GM12878 (cell line): ENCODE measurements around the gene S100B. TPM values are rescaled to one million over a fixed set of nuclear protein-coding genes. Genes with fewer than 3 reads are reported as not detected.

Experiments
- ATAC-seq: fragments of 200-7000 bp; cut with Tn5 transposase; 3 replicates; pipeline ENCODE4 v1.9.1; 2020; ENCODE audit warnings: mild to moderate bottlenecking, moderate library complexity
- BruUV-seq: library from RNA; stranded (reverse); fragments of 400-500 nt; replicated peaks from 2 replicates; lab custom pipeline; 2021; lab: Mats Ljungman, UMichigan
- CTCF ChIA-PET: fragments of 300-600 bp; sonication (Branson Sonifier 250); formaldehyde crosslinking; extraction: SDS; loops from one replicate; lab custom pipeline; 2021; ENCODE audit warnings: inconsistent platforms; lab: Yijun Ruan, JAX
- POLR2A ChIA-PET: fragments of 350-600 bp; formaldehyde crosslinking; extraction: SDS; loops from one replicate; lab custom pipeline; 2021; ENCODE audit warnings: inconsistent platforms; lab: Charles Lee
- RAD21 ChIA-PET: fragments of 300-600 bp; sonication (Branson Sonifier 250); formaldehyde crosslinking; loops from one replicate; lab custom pipeline; 2023; ENCODE audit warnings: antibody characterized with exemption; ENCODE audit not compliant: unreplicated experiment; lab: Charles Lee
- SMC1A ChIA-PET: fragments of 300-600 bp; sonication (Branson Sonifier 250); formaldehyde crosslinking; loops from one replicate; lab custom pipeline; 2023; ENCODE audit not compliant: unreplicated experiment, uncharacterized antibody; lab: Charles Lee
- DNase-seq: peaks from one replicate; pipeline ENCODE4 v3.0.0-alpha.2; 2011; ENCODE audit warnings: low read depth, low spot score
- FAIRE-seq: peaks from 3 replicates; lab custom pipeline; 2011; peaks lifted over from hg19 to GRCh38; lab: Jason Lieb, UNC
- H2AFZ ChIP-seq: 2 replicates; pipeline ENCODE4 v1.6.0; 2011; ENCODE audit warnings: low read depth, low read length, control low read depth; ENCODE audit not compliant: control insufficient read depth
- H3K27ac ChIP-seq: 2 replicates; pipeline ENCODE4 v1.5.1; 2011; ENCODE audit warnings: control low read depth; ENCODE audit not compliant: control insufficient read depth, insufficient read depth
- H3K27me3 ChIP-seq, 2 experiments: replicated peaks in 1 of 2; 2 replicates each; pipeline versions ENCODE4 v1.6.0 to v1.6.1; 2011; ENCODE audit warnings: low read length in 1 of 2; ENCODE audit not compliant: control insufficient read depth in 2 of 2, insufficient read depth in 2 of 2
- H3K36me3 ChIP-seq, 2 experiments: 2 replicates each; pipeline ENCODE4 v1.5.1; 2011; ENCODE audit warnings: low read length in 1 of 2; ENCODE audit not compliant: control insufficient read depth in 2 of 2, insufficient read depth in 2 of 2
- H3K4me1 ChIP-seq: 2 replicates; pipeline ENCODE4 v1.6.1; 2011; ENCODE audit warnings: mild to moderate bottlenecking, low read length, moderate library complexity, mixed read lengths; ENCODE audit not compliant: control insufficient read depth, insufficient read depth
- H3K4me2 ChIP-seq: 2 replicates; pipeline ENCODE4 v1.6.0; 2011; ENCODE audit warnings: control low read depth; ENCODE audit not compliant: control insufficient read depth, insufficient read depth
- H3K4me3 ChIP-seq: fragments of 200-600 bp; sonication (generic); 2 replicates; pipeline ENCODE4 v1.5.1; 2016
- H3K79me2 ChIP-seq: 2 replicates; pipeline ENCODE4 v1.6.0; 2011; ENCODE audit warnings: low read length; ENCODE audit not compliant: control insufficient read depth, insufficient read depth
- H3K9ac ChIP-seq: 2 replicates; pipeline ENCODE4 v1.8.0; 2011; ENCODE audit warnings: low read length, control low read depth, mixed read lengths; ENCODE audit not compliant: control insufficient read depth, insufficient read depth
- H3K9me3 ChIP-seq: replicated peaks from 3 replicates; pipeline ENCODE4 v1.5.1; 2011; ENCODE audit warnings: mild to moderate bottlenecking, low read length; ENCODE audit not compliant: control insufficient read depth, insufficient read depth
- H4K20me1 ChIP-seq: 2 replicates; pipeline ENCODE4 v1.6.0; 2011; ENCODE audit not compliant: control insufficient read depth, insufficient read depth
- CREB1 ChIP-seq: IDR thresholded peaks from 2 replicates; pipeline ENCODE4 v1.6.1; 2012; ENCODE audit warnings: low read depth, mild to moderate bottlenecking, inconsistent platforms
- FOXM1 ChIP-seq: IDR thresholded peaks from 2 replicates; pipeline ENCODE4 v1.6.1; 2012; ENCODE audit warnings: low read depth, mild to moderate bottlenecking, inconsistent platforms, low read length, moderate library complexity
- HDAC6 ChIP-seq: fragments of 200-600 bp; sonication (generic); IDR thresholded peaks from one replicate; pipeline ENCODE4 v1.8.0; 2017; ENCODE audit warnings: antibody characterized with exemption; ENCODE audit not compliant: unreplicated experiment
- IKZF2 ChIP-seq, 2 experiments: fragments of 450-650 bp; IDR thresholded peaks; 2 replicates each; pipeline ENCODE4 v1.6.1; 2017; ENCODE audit warnings: mild to moderate bottlenecking in 2 of 2, moderate library complexity in 2 of 2
- LARP7 ChIP-seq: fragments of 450-650 bp; IDR thresholded peaks from 2 replicates; pipeline ENCODE4 v1.6.1; 2017; ENCODE audit warnings: mild to moderate bottlenecking
- MEF2A ChIP-seq: IDR thresholded peaks from 2 replicates; pipeline ENCODE4 v1.6.1; 2011; ENCODE audit warnings: low read depth, mild to moderate bottlenecking, low read length, moderate library complexity; ENCODE audit not compliant: insufficient read depth
- PAX8 ChIP-seq: fragments of 450-650 bp; IDR thresholded peaks from 2 replicates; pipeline ENCODE4 v1.6.1; 2017; ENCODE audit warnings: mild to moderate bottlenecking, moderate library complexity
- STAT1 ChIP-seq: fragments of 450-650 bp; conservative IDR thresholded peaks from 2 replicates; pipeline ENCODE4 v1.6.1; 2014; ENCODE audit warnings: antibody characterized with exemption, mild to moderate bottlenecking
- WGBS: methylation state at CpG from one replicate; pipeline ENCODE4 v1.1.6; 2016; ENCODE audit warnings: low lambda C conversion rate; ENCODE audit not compliant: insufficient replicate concordance, insufficient coverage; ENCODE audit errors: missing lambda C conversion rate; 5-methylcytosine and 5-hydroxymethylcytosine counted together
- in situ Hi-C: fragments of 300-500 bp; cut with MboI; formaldehyde crosslinking; loops from 9 replicates; pipeline ENCODE4 v1.14.3; 2018; ENCODE audit warnings: mixed read lengths
- intact Hi-C: fragments of 100-400 bp; cut with micrococcal nuclease; formaldehyde crosslinking; loops from one replicate; pipeline ENCODE4 v1.14.2; 2022; ENCODE audit not compliant: unreplicated experiment
- polyA plus RNA-seq, 11 experiments: library from polyadenylated mRNA; depleted of rRNA in 4 of 11; unstranded in 6 of 11; stranded (reverse) in 5 of 11; fragments of >200 nt; fragmentation: Nextera tagmentation in 4 of 11; fragmentation: Illumina TruSeq in 1 of 11; extraction: Ambion mirVana in 4 of 11; extraction: Trizol in 1 of 11; gene quantifications; 1 replicate in 1 of 11; 2 replicates in 10 of 11; pipeline versions ENCODE4 v1.2.1 to v1.2.3, GENCODE V29; 2011 to 2016; ENCODE audit warnings: inconsistent platforms in 2 of 11, missing spikeins in 2 of 11, low read depth in 1 of 11
- total RNA-seq, 4 experiments: library from RNA; depleted of rRNA in 3 of 4; stranded (reverse); fragments of >200 nt in 3 of 4; fragmentation: Illumina TruSeq in 1 of 4; extraction: Trizol in 1 of 4; gene quantifications; 2 replicates each; pipeline versions ENCODE4 v1.2.1 to v1.2.3, GENCODE V29; 2013 to 2021
- TF ChIP-seq, protein P1 (sequence below): fragments of 450-650 bp; IDR thresholded peaks from 2 replicates; pipeline ENCODE4 v1.6.1; 2016; ENCODE audit warnings: mild to moderate bottlenecking
- TF ChIP-seq, protein P2 (sequence below): fragments of 450-650 bp; IDR thresholded peaks from 2 replicates; pipeline ENCODE4 v1.6.1; 2017; ENCODE audit warnings: mild to moderate bottlenecking, moderate library complexity
- TF ChIP-seq, protein P3 (sequence below): fragments of 450-650 bp; IDR thresholded peaks from 2 replicates; pipeline ENCODE4 v1.6.1; 2017; ENCODE audit warnings: mild to moderate bottlenecking, moderate library complexity
- TF ChIP-seq, protein P4 (sequence below): fragments of 450-650 bp; IDR thresholded peaks from 2 replicates; pipeline ENCODE4 v1.6.1; 2017; ENCODE audit warnings: low read depth, mild to moderate bottlenecking, moderate library complexity

Gene S100B
- total and polyA plus RNA-seq, 10 of the 15 experiments (the other 5 are each of a cell fraction or from before 2014, with no cell fraction given), result 0.11 to 0.22 TPM; not detected in 8

DNA sequence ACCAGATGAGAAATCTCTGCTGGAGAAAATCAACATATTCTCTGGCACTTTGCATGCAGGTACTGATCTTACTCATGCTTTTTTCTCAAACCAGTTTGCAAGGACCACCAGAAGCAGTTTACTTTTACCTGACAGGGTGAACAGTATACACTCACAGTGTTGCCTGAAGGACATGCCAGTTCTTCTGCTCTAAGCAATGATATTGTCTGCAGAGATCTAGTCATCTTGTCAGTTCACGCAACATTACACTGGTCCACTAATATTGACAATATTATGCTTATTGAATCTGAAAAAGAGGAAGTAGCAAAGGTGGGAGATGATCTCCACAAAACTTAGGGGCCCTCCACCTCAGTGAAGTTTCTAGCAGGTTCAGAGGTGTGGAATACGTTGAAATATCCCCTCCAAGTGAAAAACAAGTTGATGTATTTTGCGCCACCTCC, 3.8 kb upstream of the S100B start:
- in situ Hi-C loops, result no loop called here
- ChIA-PET SMC1A (interaction anchor here (0.8 to 2.5 kb wide), 11 partner anchors 8 to 465 kb away, joined by 3 to 20 read pairs (median 4); partner anchors contain the start of gene DIP2A), POLR2A (interaction anchor here (0.8 to 2.5 kb wide), 2 partner anchors 11 to 27 kb away, joined by 3 to 15 read pairs; partner anchors contain the start of gene PRMT2), RAD21 (interaction anchor here (0.9 to 2.2 kb wide), 8 partner anchors 14 to 465 kb away, joined by 3 to 9 read pairs (median 5); partner anchors contain the start of gene PRMT2), CTCF (interaction anchor here (0.5 to 1.5 kb wide), 4 partner anchors 20 to 151 kb away, joined by 3 to 4 read pairs (median 3); no protein-coding TSS in a partner anchor)
- peak; percentile 66 for FAIRE-seq
- Histone ChIP-seq H2AFZ (peak overlapping the region; percentile 47), H3K4me2 (peak overlapping the region; percentile 93), H3K36me3 (no peaks in the 10 kb centered on the region), H3K9me3 (no peaks in the 10 kb centered on the region; the same call in 1 of the 3 replicates), H3K4me1 (peaks cover 49% of the 10 kb centered on the region), H3K4me3 (peak overlapping the region; percentile 62; the same call in 1 of the 2 replicates), H3K79me2 (no peaks in the 10 kb centered on the region), H3K27ac (peak overlapping the region; percentile 85), H3K27me3 (no peaks in the 10 kb centered on the region), H3K9ac (peak overlapping the region; percentile 44; the same call in 1 of the 2 replicates), H4K20me1 (no peaks in the 10 kb centered on the region)
- BruUV-seq, result no TSS peak
- peak; percentile 51 for DNase-seq
- ATAC-seq, result peak; percentile 76
- intact Hi-C loops, result no loop called here
- whole genome bisulfite sequencing, result 2% methylated on average over 3 of the region's 3 CpGs
- TF ChIP-seq FOXM1 (no peak; the same call in 1 of the 2 replicates), IKZF2 (IDR thresholded peaks at IDR 0.05) (peak; percentile 43 to 46; a peak in 3 of 4 replicates), LARP7 (no peak), PAX8 (no peak), HDAC6 (no peak), MEF2A (no peak), STAT1 (no peak), CREB1 (no peak)
- TF ChIP-seq, protein P1, sequence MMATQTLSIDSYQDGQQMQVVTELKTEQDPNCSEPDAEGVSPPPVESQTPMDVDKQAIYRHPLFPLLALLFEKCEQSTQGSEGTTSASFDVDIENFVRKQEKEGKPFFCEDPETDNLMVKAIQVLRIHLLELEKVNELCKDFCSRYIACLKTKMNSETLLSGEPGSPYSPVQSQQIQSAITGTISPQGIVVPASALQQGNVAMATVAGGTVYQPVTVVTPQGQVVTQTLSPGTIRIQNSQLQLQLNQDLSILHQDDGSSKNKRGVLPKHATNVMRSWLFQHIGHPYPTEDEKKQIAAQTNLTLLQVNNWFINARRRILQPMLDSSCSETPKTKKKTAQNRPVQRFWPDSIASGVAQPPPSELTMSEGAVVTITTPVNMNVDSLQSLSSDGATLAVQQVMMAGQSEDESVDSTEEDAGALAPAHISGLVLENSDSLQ, result peak; percentile 37; the same call in 1 of the 2 replicates
- TF ChIP-seq, protein P2, sequence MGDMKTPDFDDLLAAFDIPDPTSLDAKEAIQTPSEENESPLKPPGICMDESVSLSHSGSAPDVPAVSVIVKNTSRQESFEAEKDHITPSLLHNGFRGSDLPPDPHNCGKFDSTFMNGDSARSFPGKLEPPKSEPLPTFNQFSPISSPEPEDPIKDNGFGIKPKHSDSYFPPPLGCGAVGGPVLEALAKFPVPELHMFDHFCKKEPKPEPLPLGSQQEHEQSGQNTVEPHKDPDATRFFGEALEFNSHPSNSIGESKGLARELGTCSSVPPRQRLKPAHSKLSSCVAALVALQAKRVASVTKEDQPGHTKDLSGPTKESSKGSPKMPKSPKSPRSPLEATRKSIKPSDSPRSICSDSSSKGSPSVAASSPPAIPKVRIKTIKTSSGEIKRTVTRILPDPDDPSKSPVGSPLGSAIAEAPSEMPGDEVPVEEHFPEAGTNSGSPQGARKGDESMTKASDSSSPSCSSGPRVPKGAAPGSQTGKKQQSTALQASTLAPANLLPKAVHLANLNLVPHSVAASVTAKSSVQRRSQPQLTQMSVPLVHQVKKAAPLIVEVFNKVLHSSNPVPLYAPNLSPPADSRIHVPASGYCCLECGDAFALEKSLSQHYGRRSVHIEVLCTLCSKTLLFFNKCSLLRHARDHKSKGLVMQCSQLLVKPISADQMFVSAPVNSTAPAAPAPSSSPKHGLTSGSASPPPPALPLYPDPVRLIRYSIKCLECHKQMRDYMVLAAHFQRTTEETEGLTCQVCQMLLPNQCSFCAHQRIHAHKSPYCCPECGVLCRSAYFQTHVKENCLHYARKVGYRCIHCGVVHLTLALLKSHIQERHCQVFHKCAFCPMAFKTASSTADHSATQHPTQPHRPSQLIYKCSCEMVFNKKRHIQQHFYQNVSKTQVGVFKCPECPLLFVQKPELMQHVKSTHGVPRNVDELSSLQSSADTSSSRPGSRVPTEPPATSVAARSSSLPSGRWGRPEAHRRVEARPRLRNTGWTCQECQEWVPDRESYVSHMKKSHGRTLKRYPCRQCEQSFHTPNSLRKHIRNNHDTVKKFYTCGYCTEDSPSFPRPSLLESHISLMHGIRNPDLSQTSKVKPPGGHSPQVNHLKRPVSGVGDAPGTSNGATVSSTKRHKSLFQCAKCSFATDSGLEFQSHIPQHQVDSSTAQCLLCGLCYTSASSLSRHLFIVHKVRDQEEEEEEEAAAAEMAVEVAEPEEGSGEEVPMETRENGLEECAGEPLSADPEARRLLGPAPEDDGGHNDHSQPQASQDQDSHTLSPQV, result no peak
- TF ChIP-seq, protein P3, sequence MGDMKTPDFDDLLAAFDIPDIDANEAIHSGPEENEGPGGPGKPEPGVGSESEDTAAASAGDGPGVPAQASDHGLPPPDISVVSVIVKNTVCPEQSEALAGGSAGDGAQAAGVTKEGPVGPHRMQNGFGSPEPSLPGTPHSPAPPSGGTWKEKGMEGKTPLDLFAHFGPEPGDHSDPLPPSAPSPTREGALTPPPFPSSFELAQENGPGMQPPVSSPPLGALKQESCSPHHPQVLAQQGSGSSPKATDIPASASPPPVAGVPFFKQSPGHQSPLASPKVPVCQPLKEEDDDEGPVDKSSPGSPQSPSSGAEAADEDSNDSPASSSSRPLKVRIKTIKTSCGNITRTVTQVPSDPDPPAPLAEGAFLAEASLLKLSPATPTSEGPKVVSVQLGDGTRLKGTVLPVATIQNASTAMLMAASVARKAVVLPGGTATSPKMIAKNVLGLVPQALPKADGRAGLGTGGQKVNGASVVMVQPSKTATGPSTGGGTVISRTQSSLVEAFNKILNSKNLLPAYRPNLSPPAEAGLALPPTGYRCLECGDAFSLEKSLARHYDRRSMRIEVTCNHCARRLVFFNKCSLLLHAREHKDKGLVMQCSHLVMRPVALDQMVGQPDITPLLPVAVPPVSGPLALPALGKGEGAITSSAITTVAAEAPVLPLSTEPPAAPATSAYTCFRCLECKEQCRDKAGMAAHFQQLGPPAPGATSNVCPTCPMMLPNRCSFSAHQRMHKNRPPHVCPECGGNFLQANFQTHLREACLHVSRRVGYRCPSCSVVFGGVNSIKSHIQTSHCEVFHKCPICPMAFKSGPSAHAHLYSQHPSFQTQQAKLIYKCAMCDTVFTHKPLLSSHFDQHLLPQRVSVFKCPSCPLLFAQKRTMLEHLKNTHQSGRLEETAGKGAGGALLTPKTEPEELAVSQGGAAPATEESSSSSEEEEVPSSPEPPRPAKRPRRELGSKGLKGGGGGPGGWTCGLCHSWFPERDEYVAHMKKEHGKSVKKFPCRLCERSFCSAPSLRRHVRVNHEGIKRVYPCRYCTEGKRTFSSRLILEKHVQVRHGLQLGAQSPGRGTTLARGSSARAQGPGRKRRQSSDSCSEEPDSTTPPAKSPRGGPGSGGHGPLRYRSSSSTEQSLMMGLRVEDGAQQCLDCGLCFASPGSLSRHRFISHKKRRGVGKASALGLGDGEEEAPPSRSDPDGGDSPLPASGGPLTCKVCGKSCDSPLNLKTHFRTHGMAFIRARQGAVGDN, result no peak
- TF ChIP-seq, protein P4, sequence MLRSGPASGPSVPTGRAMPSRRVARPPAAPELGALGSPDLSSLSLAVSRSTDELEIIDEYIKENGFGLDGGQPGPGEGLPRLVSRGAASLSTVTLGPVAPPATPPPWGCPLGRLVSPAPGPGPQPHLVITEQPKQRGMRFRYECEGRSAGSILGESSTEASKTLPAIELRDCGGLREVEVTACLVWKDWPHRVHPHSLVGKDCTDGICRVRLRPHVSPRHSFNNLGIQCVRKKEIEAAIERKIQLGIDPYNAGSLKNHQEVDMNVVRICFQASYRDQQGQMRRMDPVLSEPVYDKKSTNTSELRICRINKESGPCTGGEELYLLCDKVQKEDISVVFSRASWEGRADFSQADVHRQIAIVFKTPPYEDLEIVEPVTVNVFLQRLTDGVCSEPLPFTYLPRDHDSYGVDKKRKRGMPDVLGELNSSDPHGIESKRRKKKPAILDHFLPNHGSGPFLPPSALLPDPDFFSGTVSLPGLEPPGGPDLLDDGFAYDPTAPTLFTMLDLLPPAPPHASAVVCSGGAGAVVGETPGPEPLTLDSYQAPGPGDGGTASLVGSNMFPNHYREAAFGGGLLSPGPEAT, result 0 out of 2 replicates have a peak, but pooled peaks have one; percentile 25
